ENCODE measurements around the gene CSF2RB.

The CSF2RB gene

GRCh38 chr22:36913427-36914389 lies at the start of gene CSF2RB:
Gene CSF2RB (plus strand): TSS chr22:36913628. CDS start chr22:36922208, 8,580 bp downstream.
- no peak for DNase-seq (ENCODE audit: low read depth, low spot score)

DNA sequence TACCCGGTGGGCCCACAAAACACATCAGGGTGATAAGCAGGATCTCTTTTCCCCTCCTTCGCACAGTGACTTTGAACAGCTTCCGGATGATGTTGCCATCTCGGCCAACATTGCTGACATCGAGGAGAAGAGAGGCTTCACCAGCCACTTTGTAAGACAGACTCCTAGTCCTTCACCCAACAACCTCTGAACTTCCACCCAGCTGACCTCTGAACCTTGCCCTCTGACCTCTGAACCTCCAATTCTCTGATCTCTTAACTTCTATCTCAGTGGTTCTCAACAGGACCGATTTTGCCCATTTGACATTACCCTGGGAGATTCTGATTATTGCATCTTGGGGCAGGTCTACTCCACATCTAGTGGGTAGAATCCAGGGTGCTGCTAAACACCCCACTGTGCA lies 49.4 kb upstream of the CSF2RB start:
- DNase-seq (ENCODE audit: low read depth, low spot score) = no peak

GRCh38 chr22:36864454-36865215 lies 48.8 kb upstream of the CSF2RB start:
- DNase-seq (ENCODE audit: low read depth, low spot score) = no peak

DNA sequence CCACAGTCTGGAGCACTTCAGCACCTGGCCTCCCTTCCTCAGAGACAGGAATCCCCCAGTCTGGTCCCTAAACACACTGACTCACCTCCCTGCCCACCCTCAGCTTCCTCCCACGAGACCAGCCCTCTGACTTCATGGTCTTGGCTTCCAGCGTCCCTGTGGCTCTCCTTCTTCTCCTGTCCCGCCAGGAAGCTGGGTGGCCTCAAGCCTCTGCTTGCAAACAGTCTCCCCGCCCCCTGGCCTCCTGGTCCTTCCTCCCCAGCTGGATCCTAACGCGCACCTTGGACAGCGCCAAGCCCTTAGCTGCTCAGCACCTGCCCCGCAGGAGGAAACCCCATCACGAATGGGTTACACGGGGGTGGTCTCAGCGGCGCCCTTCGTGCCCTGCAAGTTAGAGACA lies 48.1 kb upstream of the CSF2RB start:
- peak; percentile 24 for DNase-seq (ENCODE audit: low read depth, low spot score)

DNA sequence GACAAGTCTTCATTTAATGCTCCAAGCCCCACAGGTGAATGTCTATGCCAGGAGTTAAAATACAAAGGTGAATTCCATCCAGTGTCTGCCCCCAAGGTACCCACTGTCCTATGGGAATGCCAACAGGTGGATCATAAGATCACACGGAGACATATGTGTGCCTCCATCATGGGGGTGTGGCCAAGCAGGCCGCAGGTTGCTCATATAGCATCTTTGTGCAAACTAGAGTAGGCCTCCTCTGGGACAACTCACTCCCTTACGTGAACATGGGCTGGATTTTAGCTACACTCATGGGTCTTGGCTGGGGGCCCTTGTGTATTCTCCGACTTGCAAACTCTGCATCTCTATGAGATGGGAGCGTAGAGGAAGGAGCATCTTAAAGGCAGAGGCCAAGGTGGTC lies 45.7 kb upstream of the CSF2RB start:
- no peak for DNase-seq (ENCODE audit: low read depth, low spot score)

DNA sequence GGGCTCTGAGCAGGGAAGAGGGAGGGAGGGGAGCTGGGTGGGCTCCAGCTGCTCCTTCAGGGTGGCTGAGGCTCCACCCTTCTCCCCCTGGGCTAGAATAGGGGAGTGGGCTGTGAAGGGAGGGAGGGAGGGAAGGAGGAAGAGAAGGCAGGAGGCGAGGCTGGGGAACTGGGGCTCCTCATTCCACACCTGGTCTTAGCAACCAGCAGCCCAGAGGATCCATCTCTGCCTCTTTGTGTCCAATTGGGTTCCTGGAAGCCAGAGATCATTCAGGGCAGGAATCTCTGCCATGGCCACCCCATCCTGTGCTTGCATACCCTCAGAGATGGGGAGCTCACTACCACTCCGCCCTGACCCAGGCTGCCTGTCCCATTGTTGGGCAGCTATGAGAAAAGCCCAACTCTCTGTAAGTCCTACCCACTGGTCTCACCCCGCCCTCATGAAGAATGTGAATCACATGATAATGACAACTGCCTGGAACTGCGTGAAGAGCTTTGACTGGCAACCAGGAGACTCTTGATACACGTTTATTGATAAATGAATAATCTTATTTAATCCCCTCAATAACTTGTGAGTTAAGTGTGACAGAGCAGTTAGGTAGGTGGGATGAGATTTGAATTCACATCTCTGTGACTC lies 44.8 kb upstream of the CSF2RB start:
- no peak for DNase-seq (ENCODE audit: low read depth, low spot score)

- DNase-seq (ENCODE audit: low read depth, low spot score) = no peak
Observed at GRCh38 chr22:36870250-36870649, 43.2 kb upstream of the CSF2RB start.

DNA sequence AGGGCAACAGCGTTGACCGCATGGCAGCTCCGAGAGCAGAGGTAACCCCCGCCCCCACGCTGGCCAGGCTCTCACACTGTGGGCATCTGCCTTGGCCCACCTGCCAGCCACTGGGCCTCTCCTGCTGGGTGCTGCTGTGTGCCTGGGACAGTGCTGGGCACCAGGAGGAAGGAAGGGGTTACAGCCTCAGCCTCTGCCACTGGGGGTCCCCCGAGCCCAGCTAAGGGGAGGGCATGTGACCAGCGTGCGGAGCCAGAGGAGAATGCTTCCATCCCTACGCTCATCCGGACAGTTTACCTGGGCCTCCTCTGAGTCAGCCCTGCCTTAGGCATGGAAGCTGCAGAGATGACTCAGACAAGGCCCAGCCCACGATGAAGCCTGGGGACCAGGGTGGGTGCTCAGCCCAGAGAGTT lies 41.8 kb upstream of the CSF2RB start:
- no peak for DNase-seq (ENCODE audit: low read depth, low spot score)

DNA sequence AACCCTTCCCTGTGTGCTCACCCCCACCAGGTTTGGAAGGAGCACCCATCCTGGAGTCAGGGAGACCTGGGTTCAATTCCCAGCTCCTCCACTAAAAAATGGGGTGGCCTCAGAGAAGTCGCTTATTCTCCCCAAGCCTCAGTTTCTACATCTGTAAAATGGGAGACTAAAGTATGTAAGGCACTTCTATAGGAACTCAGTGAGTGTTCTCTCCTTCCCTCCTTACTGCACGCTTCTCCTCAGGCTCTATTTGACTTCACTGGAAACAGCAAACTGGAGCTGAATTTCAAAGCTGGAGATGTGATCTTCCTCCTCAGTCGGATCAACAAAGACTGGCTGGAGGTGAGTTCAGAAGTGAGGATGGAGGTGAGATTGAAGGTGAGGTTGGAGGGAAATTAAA lies 41.3 kb upstream of the CSF2RB start:
- DNase-seq (ENCODE audit: low read depth, low spot score) = no peak

DNA sequence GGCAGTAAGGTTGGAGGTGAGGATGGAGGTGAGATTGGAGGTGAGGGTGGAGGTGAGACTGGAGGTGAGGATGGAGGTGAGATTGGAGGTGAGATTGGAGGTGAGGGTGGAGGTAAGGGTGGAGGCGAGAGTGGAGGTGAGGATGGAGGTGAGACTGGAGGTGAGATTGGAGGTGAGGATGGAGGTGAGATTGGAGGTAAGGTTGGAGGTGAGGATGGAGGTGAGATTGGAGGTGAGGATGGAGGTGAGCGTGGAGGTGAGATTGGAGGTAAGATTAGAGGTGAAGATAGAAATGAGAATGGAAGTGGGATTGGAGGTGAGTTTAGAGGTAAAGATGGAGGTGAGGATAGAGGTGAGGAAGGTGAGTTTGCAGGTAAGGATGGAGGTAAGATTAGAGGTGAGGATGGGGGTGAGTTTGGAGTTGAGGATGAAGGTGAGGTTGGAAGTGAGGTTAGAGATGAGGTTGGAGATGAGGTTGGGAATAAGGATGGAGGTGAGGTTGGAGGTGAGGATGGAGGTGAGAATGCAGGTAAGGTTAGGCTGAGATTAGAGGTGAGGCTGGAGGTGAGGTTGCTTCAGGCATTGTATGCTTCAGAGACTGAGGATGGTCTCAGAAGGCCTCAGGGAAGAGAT lies 40.4 kb upstream of the CSF2RB start:
- DNase-seq (ENCODE audit: low read depth, low spot score) = no peak

GRCh38 chr22:36873614-36874308 lies 39.7 kb upstream of the CSF2RB start:
- DNase-seq (ENCODE audit: low read depth, low spot score) = peak; percentile 48

GRCh38 chr22:36874309-36874696 lies 39.1 kb upstream of the CSF2RB start:
- DNase-seq (ENCODE audit: low read depth, low spot score) = no peak

DNA sequence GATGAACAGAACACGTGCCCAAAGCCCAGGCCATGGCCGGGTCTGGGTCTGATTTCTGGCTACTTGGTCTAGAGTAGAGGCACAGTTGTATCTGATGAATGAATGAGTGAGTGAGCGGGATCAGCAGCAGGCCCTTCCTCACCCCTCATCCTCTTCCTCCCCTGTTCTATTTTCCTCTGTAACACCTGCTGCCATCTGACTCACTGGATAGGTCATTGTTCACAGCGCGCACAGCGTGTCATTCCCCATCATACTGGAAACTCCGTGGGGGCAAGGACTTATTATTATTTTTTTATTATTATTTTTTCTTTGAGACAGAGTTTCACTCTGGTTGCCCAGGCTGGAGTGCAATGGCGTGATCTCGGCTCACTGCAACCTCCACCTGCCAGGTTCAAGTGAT lies 38.7 kb upstream of the CSF2RB start:
- no peak for DNase-seq (ENCODE audit: low read depth, low spot score)

DNA sequence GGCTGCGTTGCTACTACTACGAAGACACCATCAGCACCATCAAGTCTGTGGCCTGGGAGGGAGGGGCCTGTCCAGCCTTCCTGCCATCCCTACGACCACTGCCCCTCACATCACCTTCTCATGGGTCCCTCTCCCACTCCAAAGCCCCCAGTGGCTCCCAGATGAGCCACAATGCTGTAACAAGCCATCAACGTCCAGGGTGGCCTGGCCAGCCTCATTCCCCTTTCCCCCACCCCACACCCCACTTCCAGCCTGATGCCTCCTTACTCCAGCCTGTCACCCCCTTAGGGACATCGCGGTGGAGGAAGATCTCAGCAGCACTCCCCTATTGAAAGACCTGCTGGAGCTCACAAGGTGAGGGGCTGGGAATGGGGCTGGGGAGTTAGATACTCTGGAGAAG lies 37.7 kb upstream of the CSF2RB start:
- no peak for DNase-seq (ENCODE audit: low read depth, low spot score)

- no peak for DNase-seq (ENCODE audit: low read depth, low spot score)
Observed at GRCh38 chr22:36879775-36880174, 33.7 kb upstream of the CSF2RB start.

DNA sequence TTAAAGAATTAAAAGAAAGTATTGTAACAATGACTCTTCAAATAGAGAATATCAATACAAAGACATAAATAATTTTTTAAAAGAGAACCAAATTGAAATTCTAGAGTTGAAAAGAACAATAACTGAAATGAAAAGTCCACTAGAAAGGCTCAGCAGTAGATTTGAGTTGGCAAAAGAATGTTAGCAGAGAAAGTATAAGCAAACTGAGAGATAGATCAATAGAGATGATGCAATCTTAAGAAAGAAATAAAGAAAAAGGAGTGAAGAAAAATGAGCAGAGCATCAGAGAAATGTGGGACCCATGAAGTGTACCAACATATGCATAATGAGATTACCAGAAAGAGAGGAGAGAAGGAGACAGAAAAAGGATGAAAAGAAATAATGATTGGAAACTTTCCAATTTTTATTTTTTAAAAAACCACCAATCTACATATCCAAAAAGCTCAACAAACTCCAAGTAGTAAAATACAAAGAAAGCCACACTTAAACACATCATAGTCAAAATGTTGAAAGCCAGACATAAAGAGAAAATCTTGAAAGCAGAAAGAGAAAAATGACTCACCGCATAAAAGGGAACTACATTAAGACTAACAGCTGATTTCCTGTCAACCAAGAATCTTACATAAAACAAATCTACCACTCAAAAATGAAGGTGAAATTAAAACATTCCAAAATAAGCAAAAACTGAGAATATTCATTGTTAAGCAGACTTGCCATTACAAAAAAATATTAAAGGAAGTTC lies 31.8 kb upstream of the CSF2RB start:
- no peak for DNase-seq (ENCODE audit: low read depth, low spot score)

GRCh38 chr22:36884349-36885158 lies 28.9 kb upstream of the CSF2RB start:
- no peak for DNase-seq (ENCODE audit: low read depth, low spot score)

- no peak for DNase-seq (ENCODE audit: low read depth, low spot score)
Observed at GRCh38 chr22:36885474-36885873, 28.0 kb upstream of the CSF2RB start.

DNA sequence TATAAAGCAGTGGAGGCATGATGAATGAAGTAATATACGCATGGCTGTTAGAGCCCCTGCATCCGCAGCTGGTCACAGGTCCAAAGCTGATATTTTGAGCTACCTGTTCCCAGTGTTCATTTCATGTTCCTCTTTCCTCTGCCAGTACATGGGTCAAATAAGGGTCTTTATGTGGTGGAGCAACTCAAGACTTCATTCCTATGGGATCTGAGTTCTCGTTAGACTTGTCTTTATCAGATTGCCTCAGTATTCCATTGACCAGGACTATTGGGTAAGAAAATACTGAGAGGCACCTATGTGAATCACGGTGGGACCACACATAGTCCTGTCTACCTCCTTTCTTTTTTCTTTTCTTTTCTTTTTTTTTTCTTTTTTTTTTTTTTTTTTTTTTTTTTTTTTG lies 27.4 kb upstream of the CSF2RB start:
- DNase-seq (ENCODE audit: low read depth, low spot score) = no peak

DNA sequence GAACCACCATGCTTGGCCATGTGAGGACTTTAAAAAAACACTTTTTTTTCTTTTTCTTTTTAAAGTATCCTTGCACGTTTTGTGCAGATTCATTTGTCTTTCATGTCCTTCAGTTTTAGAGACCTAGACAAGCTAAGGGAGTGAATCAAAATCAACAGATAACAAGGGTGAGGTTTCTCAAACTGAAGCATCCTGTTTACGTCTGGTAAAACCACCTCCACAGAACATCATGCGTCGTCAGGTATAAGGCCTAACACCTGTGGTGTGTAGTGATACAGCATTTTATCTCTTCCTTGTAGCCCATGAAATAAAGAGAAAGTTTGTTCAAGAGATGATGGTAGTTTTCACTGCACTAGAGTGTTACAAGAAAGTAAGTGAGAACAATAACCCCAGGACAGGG lies 26.3 kb upstream of the CSF2RB start:
- no peak for DNase-seq (ENCODE audit: low read depth, low spot score)

Data from astrocyte of the hippocampus (primary cell).